Vagina (tissue), 2 donors: Measurements from ENCODE around the gene PLEKHG4B. TPM values are rescaled to one million over a fixed set of nuclear protein-coding genes. Genes with fewer than 3 reads are reported as not detected.
"Not testable (repeated sequence)": the region's sequence is repeated elsewhere in the genome, so short reads cannot be mapped to it uniquely, and the experiment has no call there.

Experiments
- DNase-seq, 2 donors: peaks; one replicate each; pipeline ENCODE4 v3.0.0-alpha.2; 2017; ENCODE audit errors: extremely low spot score in 2 of 2
- H3K27ac ChIP-seq: fragments of 200-600 bp; sonication (generic); one replicate; pipeline ENCODE4 v1.5.1; 2019
- H3K27me3 ChIP-seq: fragments of 200-600 bp; sonication (generic); one replicate; pipeline ENCODE4 v1.5.1; 2019
- H3K36me3 ChIP-seq, 2 donors: fragments of 200-600 bp; sonication (generic); one replicate each; pipeline ENCODE4 v1.5.1; 2017 to 2019
- H3K4me1 ChIP-seq: fragments of 200-600 bp; sonication (generic); one replicate; pipeline ENCODE4 v1.5.1; 2019
- H3K4me3 ChIP-seq, 2 donors: fragments of 200-600 bp; sonication (generic); 1 replicate in 1 of 2; 2 replicates in 1 of 2; pipeline ENCODE4 v1.5.1; 2016 to 2019
- H3K9me3 ChIP-seq: fragments of 200-600 bp; sonication (generic); one replicate; pipeline ENCODE4 v1.5.1; 2019
- POLR2A ChIP-seq, 2 donors: fragments of 450-650 bp; IDR thresholded peaks; one replicate each; pipeline ENCODE4 v1.6.1; 2017; ENCODE audit warnings: antibody characterized with exemption in 2 of 2, mild to moderate bottlenecking in 2 of 2, moderate library complexity in 2 of 2
- POLR2AphosphoS5 ChIP-seq, 2 donors: sonication (generic); formaldehyde crosslinking; IDR thresholded peaks; one replicate each; pipeline ENCODE4 v1.9.0; 2017; ENCODE audit warnings: antibody characterized with exemption in 2 of 2, mild to moderate bottlenecking in 2 of 2, low read depth in 1 of 2; ENCODE audit not compliant: insufficient read depth in 1 of 2
- intact Hi-C: fragments of 100-400 bp; cut with DNase I; formaldehyde crosslinking; loops from one replicate; pipeline ENCODE4 v1.15.1; 2023
- total RNA-seq: library from RNA; depleted of rRNA; stranded (reverse); fragments of >200 nt; gene quantifications from one replicate; pipeline ENCODE4 v1.2.3, GENCODE V29; 2016
- TF ChIP-seq, protein P1 (sequence below), 3 experiments: fragments of 450-650 bp in 2 of 3; fragments of 200-600 bp in 1 of 3; sonication (generic) in 1 of 3; IDR thresholded peaks; one replicate each; pipeline ENCODE4 v1.5.1; 2017 to 2019; ENCODE audit warnings: antibody characterized with exemption in 3 of 3, mild to moderate bottlenecking in 2 of 3, moderate library complexity in 2 of 3

Gene PLEKHG4B
- total RNA-seq, 1 donor from 2014 or later = 0.74 TPM

DNA sequence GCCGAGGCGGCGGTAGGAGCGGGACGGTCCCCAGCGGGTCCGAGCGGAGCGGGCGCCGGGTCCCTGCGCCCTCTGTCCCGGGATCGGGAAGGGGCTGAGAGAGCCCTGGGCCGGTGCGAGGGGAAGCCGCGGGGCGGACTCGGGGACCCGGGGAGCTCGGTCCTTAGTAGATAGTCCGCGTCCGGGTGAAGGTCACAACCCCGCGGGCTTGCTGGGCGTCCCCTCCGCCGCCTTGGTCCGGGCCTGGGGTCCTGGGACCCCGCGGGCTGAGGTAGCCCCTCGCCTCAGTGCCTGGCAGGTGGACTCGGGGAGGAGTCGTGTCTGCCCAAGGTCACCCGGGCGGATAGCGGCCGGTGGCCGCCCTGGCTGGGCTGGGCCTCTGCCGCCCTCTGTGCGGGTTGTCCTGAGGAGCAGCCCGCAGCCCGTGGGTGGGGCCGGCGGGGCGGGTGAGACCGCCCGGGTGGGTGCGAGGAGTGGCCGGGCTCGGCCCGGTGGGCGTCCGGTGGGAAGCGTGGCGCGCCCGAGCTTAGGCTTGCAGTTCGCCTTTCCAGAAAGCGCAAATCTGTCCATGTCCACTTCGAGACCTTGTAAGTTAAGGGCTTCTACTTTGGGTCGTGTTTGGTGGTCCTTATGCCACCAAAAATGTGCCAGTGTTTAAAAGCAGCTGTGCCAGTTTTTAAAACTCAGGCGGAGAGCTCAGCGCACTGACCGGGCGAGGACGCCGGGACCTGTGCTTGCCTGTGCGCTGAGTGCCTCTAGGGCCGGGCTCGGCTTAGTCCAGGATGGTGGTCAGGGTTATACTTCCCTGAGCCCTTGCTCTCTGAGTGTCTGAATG is 126.7 kb downstream of the PLEKHG4B start:
- peak overlapping the region; percentile 92 to 100 for H3K4me3 ChIP-seq
- H3K36me3 ChIP-seq = no peaks in the 10 kb centered on the region
- H3K27me3 ChIP-seq = no peaks in the 10 kb centered on the region
- peak overlapping the region; percentile 90 for H3K27ac ChIP-seq
- peaks cover 47% of the 10 kb centered on the region for H3K4me1 ChIP-seq
- TF ChIP-seq POLR2A (IDR thresholded peaks at IDR 0.05) (no peak), POLR2AphosphoS5 (IDR thresholded peaks at IDR 0.05; ENCODE audit: insufficient read depth in 1 of 2, low read depth in 1 of 2) (no peak)
- TF ChIP-seq, protein P1, sequence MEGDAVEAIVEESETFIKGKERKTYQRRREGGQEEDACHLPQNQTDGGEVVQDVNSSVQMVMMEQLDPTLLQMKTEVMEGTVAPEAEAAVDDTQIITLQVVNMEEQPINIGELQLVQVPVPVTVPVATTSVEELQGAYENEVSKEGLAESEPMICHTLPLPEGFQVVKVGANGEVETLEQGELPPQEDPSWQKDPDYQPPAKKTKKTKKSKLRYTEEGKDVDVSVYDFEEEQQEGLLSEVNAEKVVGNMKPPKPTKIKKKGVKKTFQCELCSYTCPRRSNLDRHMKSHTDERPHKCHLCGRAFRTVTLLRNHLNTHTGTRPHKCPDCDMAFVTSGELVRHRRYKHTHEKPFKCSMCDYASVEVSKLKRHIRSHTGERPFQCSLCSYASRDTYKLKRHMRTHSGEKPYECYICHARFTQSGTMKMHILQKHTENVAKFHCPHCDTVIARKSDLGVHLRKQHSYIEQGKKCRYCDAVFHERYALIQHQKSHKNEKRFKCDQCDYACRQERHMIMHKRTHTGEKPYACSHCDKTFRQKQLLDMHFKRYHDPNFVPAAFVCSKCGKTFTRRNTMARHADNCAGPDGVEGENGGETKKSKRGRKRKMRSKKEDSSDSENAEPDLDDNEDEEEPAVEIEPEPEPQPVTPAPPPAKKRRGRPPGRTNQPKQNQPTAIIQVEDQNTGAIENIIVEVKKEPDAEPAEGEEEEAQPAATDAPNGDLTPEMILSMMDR (IDR thresholded peaks at IDR 0.05) = no peak
- no peak for DNase-seq
- H3K9me3 ChIP-seq = no peaks in the 10 kb centered on the region
- intact Hi-C loops = loop anchor here (2.0 kb wide), 1 partner anchor 52 kb away; the partner anchor contains the start of gene PDCD6

DNA sequence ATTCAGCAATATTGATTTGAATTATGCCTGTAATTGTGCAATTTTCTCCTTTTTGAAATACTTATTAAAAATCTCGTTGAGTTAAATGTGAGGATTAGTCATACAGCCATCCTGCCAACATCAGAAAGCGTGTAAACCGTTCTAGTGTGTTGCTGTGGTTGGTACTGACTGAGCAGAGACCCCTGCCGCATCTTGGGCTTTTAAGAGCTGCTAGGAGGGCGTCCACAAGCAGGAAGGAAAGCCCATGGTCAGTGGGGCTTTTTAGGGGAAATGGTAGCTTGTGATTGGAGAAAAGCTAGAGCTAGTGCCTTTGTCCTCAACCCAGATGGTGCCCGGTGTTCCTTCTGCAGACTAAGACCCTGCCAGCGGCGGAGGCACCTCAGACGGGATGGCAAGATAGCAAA is 127.5 kb downstream of the PLEKHG4B start:
- Histone ChIP-seq H3K27me3 (no peaks in the 10 kb centered on the region), H3K36me3 (peaks cover 0 to 4% of the 10 kb centered on the region in 2 donors), H3K27ac (peak overlapping the region; percentile 90), H3K4me3 (peak overlapping the region; percentile 92 to 100), H3K4me1 (peaks cover 42% of the 10 kb centered on the region), H3K9me3 (no peaks in the 10 kb centered on the region)
- DNase-seq = no peak
- intact Hi-C loops = loop anchor here (2.0 kb wide), 1 partner anchor 51 kb away; the partner anchor contains the start of gene PDCD6
- TF ChIP-seq, protein P1 (IDR thresholded peaks at IDR 0.05) = no peak
- no peak for TF ChIP-seq POLR2A (IDR thresholded peaks at IDR 0.05)
- no peak for TF ChIP-seq POLR2AphosphoS5 (IDR thresholded peaks at IDR 0.05; ENCODE audit: insufficient read depth in 1 of 2, low read depth in 1 of 2)

DNA sequence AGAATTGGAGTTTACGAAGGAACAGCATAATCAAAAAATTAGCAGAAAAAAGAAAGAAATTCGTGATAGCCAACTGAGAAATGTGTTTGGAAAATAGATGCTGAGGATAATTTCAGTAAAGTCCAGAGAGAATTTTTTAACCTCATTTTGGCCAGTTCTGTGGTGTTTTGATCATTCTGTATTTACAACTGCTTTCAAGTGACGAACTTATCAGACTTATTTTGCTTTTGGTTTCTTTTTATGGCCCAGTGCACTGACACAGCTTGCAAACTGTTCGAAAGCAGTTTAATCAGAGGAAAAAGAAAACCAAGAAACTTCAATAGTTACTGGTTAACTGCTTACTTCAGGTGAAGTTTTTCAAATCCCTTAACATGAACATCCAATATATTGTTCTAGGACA is 128.0 kb downstream of the PLEKHG4B start:
- H3K27ac ChIP-seq = peak overlapping the region; percentile 90
- H3K4me1 ChIP-seq = peaks cover 36% of the 10 kb centered on the region
- intact Hi-C loops = loop anchor here (2.0 kb wide), 1 partner anchor 51 kb away; the partner anchor contains the start of gene PDCD6
- TF ChIP-seq POLR2AphosphoS5 (IDR thresholded peaks at IDR 0.05; ENCODE audit: insufficient read depth in 1 of 2, low read depth in 1 of 2) = no peak
- no peak for TF ChIP-seq POLR2A (IDR thresholded peaks at IDR 0.05)
- TF ChIP-seq, protein P1 (IDR thresholded peaks at IDR 0.05) = no peak
- peaks cover 0 to 10% of the 10 kb centered on the region in 2 donors for H3K36me3 ChIP-seq
- no peaks in the 10 kb centered on the region for H3K9me3 ChIP-seq
- no peak for DNase-seq
- no peaks in the 10 kb centered on the region for H3K27me3 ChIP-seq
- H3K4me3 ChIP-seq = peak overlapping the region; percentile 92 to 100

DNA sequence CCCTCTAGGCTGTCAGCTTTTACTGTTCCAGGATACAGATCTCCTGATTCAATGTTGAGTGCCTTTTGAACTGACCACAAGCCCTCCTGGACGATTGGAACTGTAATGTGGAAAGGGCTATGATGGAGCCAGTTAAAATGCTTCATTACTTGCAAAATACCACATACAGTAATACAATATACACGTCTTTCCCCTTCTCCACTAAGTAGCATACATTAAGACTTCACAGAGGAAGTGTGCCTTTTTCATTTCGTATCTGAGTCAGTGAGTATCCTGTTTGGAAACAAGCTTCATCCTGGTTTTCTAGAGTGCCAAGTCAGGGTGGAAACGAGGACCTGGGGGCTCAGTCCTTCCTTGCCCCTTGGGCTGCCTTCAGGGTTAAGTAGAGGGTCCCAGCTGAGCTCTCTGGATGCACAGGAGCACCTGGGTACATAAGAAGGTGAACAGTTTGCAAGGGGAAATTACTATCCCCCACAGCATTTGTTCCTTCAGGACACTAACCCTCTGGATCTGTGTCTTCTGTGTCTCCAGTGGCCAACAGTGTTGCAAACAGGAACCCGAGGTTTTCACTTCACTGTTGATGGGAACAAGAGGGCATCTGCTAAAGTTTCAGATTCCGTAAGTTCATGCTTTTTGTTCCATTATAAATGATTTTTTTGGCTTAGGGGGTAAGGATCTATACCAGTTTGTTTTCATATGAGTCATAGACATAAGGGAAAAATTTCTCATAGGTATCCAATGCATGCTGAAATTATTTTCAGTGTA is 131.2 kb downstream of the PLEKHG4B start:
- Histone ChIP-seq H3K4me1 (peaks cover 30% of the 10 kb centered on the region), H3K36me3 (peaks cover 0 to 40% of the 10 kb centered on the region in 2 donors)
- DNase-seq, H3K27ac ChIP-seq, intact Hi-C loops, H3K4me3 ChIP-seq, H3K9me3 ChIP-seq, H3K27me3 ChIP-seq: not testable (repeated sequence)

DNA sequence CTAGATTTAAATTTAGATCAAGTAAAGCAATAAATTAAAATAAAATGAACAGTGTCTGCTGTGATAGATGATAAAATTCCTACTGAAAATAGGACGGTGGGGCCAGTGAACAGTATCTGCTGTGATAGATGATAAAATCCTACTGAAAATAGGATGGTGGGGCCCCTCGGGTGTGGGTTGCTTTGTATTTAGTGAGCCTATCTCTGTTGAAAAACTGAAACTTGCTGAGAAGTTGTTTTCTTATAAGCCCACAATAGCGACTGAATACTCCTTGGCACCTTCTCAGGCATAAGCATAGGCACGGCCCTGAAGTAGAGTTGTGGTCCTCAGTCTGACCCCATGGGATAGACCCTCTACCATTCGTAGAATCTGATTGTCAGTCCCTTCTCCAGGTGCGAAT is 131.8 kb downstream of the PLEKHG4B start:
- intact Hi-C loops = no loop called here
- Histone ChIP-seq H3K27ac (no peak overlapping the region), H3K27me3 (no peaks in the 10 kb centered on the region), H3K4me1 (peaks cover 30% of the 10 kb centered on the region), H3K4me3 (no peak overlapping the region), H3K9me3 (no peaks in the 10 kb centered on the region), H3K36me3 (peaks cover 0 to 47% of the 10 kb centered on the region in 2 donors)
- TF ChIP-seq POLR2AphosphoS5 (IDR thresholded peaks at IDR 0.05; ENCODE audit: insufficient read depth in 1 of 2, low read depth in 1 of 2) (no peak), POLR2A (IDR thresholded peaks at IDR 0.05) (no peak)
- TF ChIP-seq, protein P1 (IDR thresholded peaks at IDR 0.05) = no peak
- no peak for DNase-seq
